IMR-90 (cell line): ENCODE data around the gene TMEM95. TPM values are rescaled to one million over a fixed set of nuclear protein-coding genes. Genes with fewer than 3 reads are reported as not detected.
A peak's percentile ranks its signal among the peaks of the same experiment; 100 is the strongest.

ENCODE experiments used
- ATAC-seq: fragments of 200-7000 bp; cut with Tn5 transposase; 2 replicates; pipeline ENCODE4 v1.9.1; 2020; ENCODE audit warnings: low read depth, mild to moderate bottlenecking, moderate library complexity
- BruUV-seq: library from RNA; stranded (reverse); fragments of 400-500 nt; replicated peaks from 2 replicates; lab custom pipeline; 2021; lab: Mats Ljungman, UMichigan
- CTCF ChIA-PET: fragments of 300-600 bp; formaldehyde crosslinking; extraction: SDS; loops from one replicate; lab custom pipeline; 2021; ENCODE audit warnings: antibody characterized with exemption; lab: Yijun Ruan, JAX
- POLR2A ChIA-PET: fragments of 300-600 bp; sonication (Branson Sonifier 250); formaldehyde crosslinking; loops from one replicate; lab custom pipeline; 2022; ENCODE audit warnings: antibody characterized with exemption; ENCODE audit not compliant: unreplicated experiment; lab: Charles Lee
- DNase-seq: peaks from one replicate; pipeline ENCODE4 v3.0.0; 2013
- H2AFZ ChIP-seq: replicated peaks from 2 replicates; pipeline ENCODE3; 2013; ENCODE audit warnings: low read length, mild to moderate bottlenecking; ENCODE audit not compliant: poor library complexity
- H2AK5ac ChIP-seq: 2 replicates; pipeline ENCODE4 v1.6.1; 2013; ENCODE audit warnings: low read depth, low read length, inconsistent platforms
- H2AK9ac ChIP-seq: replicated peaks from 2 replicates; pipeline ENCODE3; 2013; ENCODE audit warnings: mild to moderate bottlenecking, low read depth, low read length, moderate library complexity; ENCODE audit not compliant: poor library complexity
- H2BK120ac ChIP-seq: 2 replicates; pipeline ENCODE4 v1.6.1; 2013; ENCODE audit warnings: low read depth, low read length, inconsistent platforms
- H2BK15ac ChIP-seq: 3 replicates; pipeline ENCODE4 v1.6.1; 2013; ENCODE audit warnings: low read depth, low read length, inconsistent platforms
- H2BK20ac ChIP-seq: 2 replicates; pipeline ENCODE4 v1.6.1; 2013; ENCODE audit warnings: low read depth, mild to moderate bottlenecking, inconsistent platforms, low read length, moderate library complexity
- H2BK5ac ChIP-seq: 2 replicates; pipeline ENCODE4 v1.6.1; 2013; ENCODE audit warnings: mild to moderate bottlenecking, low read depth, low read length, inconsistent platforms; ENCODE audit not compliant: poor library complexity, severe bottlenecking
- H3K14ac ChIP-seq: replicated peaks from 2 replicates; pipeline ENCODE4 v1.6.1; 2013; ENCODE audit warnings: low read depth, low read length, inconsistent platforms
- H3K18ac ChIP-seq: 2 replicates; pipeline ENCODE4 v1.6.1; 2013; ENCODE audit warnings: low read depth, low read length, control low read depth
- H3K23ac ChIP-seq: 2 replicates; pipeline ENCODE4 v1.6.1; 2013; ENCODE audit warnings: low read depth, low read length, inconsistent platforms
- H3K27ac ChIP-seq: 2 replicates; pipeline ENCODE4 v1.5.1; 2013; ENCODE audit warnings: mild to moderate bottlenecking, control low read depth, low read length; ENCODE audit not compliant: insufficient read depth
- H3K27me3 ChIP-seq: 2 replicates; pipeline ENCODE4 v1.6.1; 2013; ENCODE audit warnings: low read length; ENCODE audit not compliant: control insufficient read depth, insufficient read depth
- H3K36me3 ChIP-seq: 2 replicates; pipeline ENCODE4 v1.6.1; 2013; ENCODE audit warnings: low read length, mixed read lengths; ENCODE audit not compliant: control insufficient read depth, insufficient read depth
- H3K4ac ChIP-seq: 2 replicates; pipeline ENCODE4 v1.6.1; 2013; ENCODE audit warnings: low read depth, low read length, inconsistent platforms
- H3K4me1 ChIP-seq: 2 replicates; pipeline ENCODE4 v1.6.1; 2013; ENCODE audit warnings: low read length, mixed read lengths; ENCODE audit not compliant: control insufficient read depth, insufficient read depth
- H3K4me2 ChIP-seq: 2 replicates; pipeline ENCODE4 v1.6.1; 2013; ENCODE audit warnings: low read depth, mild to moderate bottlenecking, control low read depth, low read length, moderate library complexity
- H3K4me3 ChIP-seq: 2 replicates; pipeline ENCODE4 v1.5.1; 2013; ENCODE audit warnings: low read depth, mild to moderate bottlenecking, control low read depth, low read length, moderate library complexity; ENCODE audit not compliant: insufficient read depth
- H3K56ac ChIP-seq: 2 replicates; pipeline ENCODE4 v1.6.1; 2013; ENCODE audit warnings: low read length, inconsistent platforms; ENCODE audit not compliant: insufficient read depth; ENCODE audit errors: extremely low read depth
- H3K79me1 ChIP-seq, 2 experiments: 2 replicates each; pipeline ENCODE4 v1.6.1; 2013; ENCODE audit warnings: low read length in 2 of 2, inconsistent platforms in 1 of 2, low read depth in 1 of 2
- H3K9ac ChIP-seq: 2 replicates; pipeline ENCODE4 v1.6.1; 2013; ENCODE audit warnings: low read depth, low read length, control low read depth
- H3K9me1 ChIP-seq: 2 replicates; pipeline ENCODE4 v1.6.1; 2013; ENCODE audit warnings: low read length, inconsistent platforms; ENCODE audit not compliant: insufficient read depth
- H3K9me3 ChIP-seq: 2 replicates; pipeline ENCODE4 v1.6.1; 2013; ENCODE audit warnings: low read length; ENCODE audit not compliant: control insufficient read depth, insufficient read depth
- H4K20me1 ChIP-seq: 2 replicates; pipeline ENCODE4 v1.6.1; 2013; ENCODE audit warnings: low read length, inconsistent platforms; ENCODE audit not compliant: insufficient read depth
- H4K5ac ChIP-seq: 2 replicates; pipeline ENCODE4 v1.6.1; 2013; ENCODE audit warnings: mild to moderate bottlenecking, low read depth, low read length, control low read depth
- H4K8ac ChIP-seq, 2 experiments: 2 replicates each; pipeline ENCODE4 v1.6.1; 2013; ENCODE audit warnings: low read depth in 2 of 2, low read length in 2 of 2, control low read depth in 1 of 2, inconsistent platforms in 1 of 2
- H4K91ac ChIP-seq: 2 replicates; pipeline ENCODE4 v1.6.1; 2013; ENCODE audit warnings: low read depth, low read length, inconsistent platforms; ENCODE audit not compliant: insufficient read depth
- BHLHE40 ChIP-seq: fragments of 150-350 bp; IDR thresholded peaks from 2 replicates; pipeline ENCODE4 v1.6.1; 2016; ENCODE audit warnings: mild to moderate bottlenecking, low read depth, low read length
- CEBPB ChIP-seq: IDR thresholded peaks from 2 replicates; pipeline ENCODE4 v1.6.1; 2012; ENCODE audit warnings: low read depth, low read length, improper control_type of control experiment
- CHD1 ChIP-seq: IDR thresholded peaks from 2 replicates; pipeline ENCODE4 v1.6.1; 2012; ENCODE audit warnings: low read depth, low read length, improper control_type of control experiment
- CTCF ChIP-seq: conservative IDR thresholded peaks from 2 replicates; pipeline ENCODE4 v1.5.1; 2012; ENCODE audit warnings: mild to moderate bottlenecking, low read depth, low read length, improper control_type of control experiment
- FOS ChIP-seq: fragments of 150-350 bp; IDR thresholded peaks from 2 replicates; pipeline ENCODE4 v1.6.1; 2016; ENCODE audit warnings: low read depth, low read length
- MAFK ChIP-seq: IDR thresholded peaks from 2 replicates; pipeline ENCODE4 v1.6.1; 2012; ENCODE audit warnings: low read depth, low read length, improper control_type of control experiment
- MAZ ChIP-seq: IDR thresholded peaks from 2 replicates; pipeline ENCODE4 v1.6.1; 2012; ENCODE audit warnings: low read depth, mild to moderate bottlenecking, low read length, improper control_type of control experiment, moderate library complexity, borderline replicate concordance
- MXI1 ChIP-seq: IDR thresholded peaks from 2 replicates; pipeline ENCODE4 v1.6.1; 2012; ENCODE audit warnings: low read depth, mild to moderate bottlenecking, low read length, moderate library complexity, borderline replicate concordance
- NFE2L2 ChIP-seq: fragments of 150-350 bp; IDR thresholded peaks from 2 replicates; pipeline ENCODE4 v1.6.1; 2016; ENCODE audit warnings: low read depth, mild to moderate bottlenecking, low read length
- POLR2A ChIP-seq: IDR thresholded peaks from 2 replicates; pipeline ENCODE4 v1.6.1; 2012; ENCODE audit warnings: mild to moderate bottlenecking, low read depth, low read length
- RAD21 ChIP-seq: IDR thresholded peaks from 2 replicates; pipeline ENCODE4 v1.6.1; 2012; ENCODE audit warnings: low read length, improper control_type of control experiment
- RCOR1 ChIP-seq: IDR thresholded peaks from 2 replicates; pipeline ENCODE4 v1.6.1; 2012; ENCODE audit warnings: mild to moderate bottlenecking, low read length, improper control_type of control experiment; ENCODE audit not compliant: insufficient replicate concordance
- RFX5 ChIP-seq: IDR thresholded peaks from 2 replicates; pipeline ENCODE4 v1.8.0; 2012; ENCODE audit warnings: low read depth, mild to moderate bottlenecking, low read length, moderate library complexity
- SMC3 ChIP-seq: fragments of 150-350 bp; IDR thresholded peaks from 2 replicates; pipeline ENCODE4 v1.6.1; 2016; ENCODE audit warnings: low read depth, mild to moderate bottlenecking, antibody characterized with exemption, low read length, moderate library complexity
- USF2 ChIP-seq: fragments of 150-350 bp; IDR thresholded peaks from 2 replicates; pipeline ENCODE4 v1.6.1; 2017; ENCODE audit warnings: mild to moderate bottlenecking, antibody characterized with exemption, low read length, low read depth
- WGBS, 2 experiments: methylation state at CpG; one replicate each; pipeline versions ENCODE4 v1.1.5 to v1.1.7; 2013; ENCODE audit warnings: missing lambda C conversion rate in 2 of 2; ENCODE audit not compliant: insufficient read length in 1 of 2; ENCODE audit errors: extremely low coverage in 2 of 2; 5-methylcytosine and 5-hydroxymethylcytosine counted together
- dilution Hi-C: fragments of 300-500 bp; cut with HindIII; formaldehyde crosslinking; loops from one replicate; pipeline ENCODE4 v1.14.3; 2018; ENCODE audit warnings: low sequenced_read_pairs; ENCODE audit not compliant: unreplicated experiment
- in situ Hi-C: fragments of 300-500 bp; cut with MboI; formaldehyde crosslinking; loops from 3 replicates; pipeline ENCODE4 v1.14.3; 2019; ENCODE audit warnings: low sequenced_read_pairs, inconsistent platforms, mixed read lengths
- intact Hi-C: fragments of 100-400 bp; cut with micrococcal nuclease; formaldehyde crosslinking; loops from 2 replicates; pipeline ENCODE4 v1.10.0; 2022
- polyA plus RNA-seq, 3 experiments: library from polyadenylated mRNA; depleted of rRNA; stranded (reverse); fragments of >200 nt; gene quantifications; 2 replicates each; pipeline ENCODE4 v1.2.3, GENCODE V29; 2012; ENCODE audit warnings: low replicate concordance in 1 of 3
- total RNA-seq: library from RNA; depleted of rRNA; stranded (reverse); fragments of >200 nt; gene quantifications from 2 replicates; pipeline ENCODE4 v1.2.3, GENCODE V29; 2012

Gene TMEM95
- total and polyA plus RNA-seq, 2 of the 4 experiments (the other 2 are of a cell fraction) = not detected

GRCh38 chr17:7389924-7390910, 35.3 kb downstream of the TMEM95 start:
- H2AK9ac ChIP-seq = no peak overlapping the region
- no peak overlapping the region for H3K9ac ChIP-seq
- peaks cover 3% of the 10 kb centered on the region; the same call in 1 of the 2 replicates for H3K9me1 ChIP-seq
- dilution Hi-C loops (no loop called here), intact Hi-C loops (no loop called here), in situ Hi-C loops (loop anchor here (5.0 kb wide), 1 partner anchor 33 kb away; the partner anchor contains the start of gene TMEM95)
- H4K91ac ChIP-seq = no peak overlapping the region
- H3K9me3 ChIP-seq = no peaks in the 10 kb centered on the region
- DNase-seq (no peak), ATAC-seq (no peak)
- no peak overlapping the region for H3K4me2 ChIP-seq
- no peaks in the 10 kb centered on the region for H4K20me1 ChIP-seq
- WGBS, 2 experiments = 60% methylated on average over 1 of the region's 19 CpGs; no CpG with 5 or more reads in 1 of the 2 experiments
- no peak overlapping the region for H2BK15ac ChIP-seq
- no peak overlapping the region for H2BK120ac ChIP-seq
- no peak overlapping the region for H2AK5ac ChIP-seq
- no peaks in the 10 kb centered on the region for H3K27me3 ChIP-seq
- peaks cover 8% of the 10 kb centered on the region for H3K4me1 ChIP-seq
- H2BK20ac ChIP-seq = no peak overlapping the region
- H3K14ac ChIP-seq = no peak overlapping the region
- ChIA-PET CTCF (no interaction called here), POLR2A (no interaction called here)
- no peak overlapping the region for H3K4me3 ChIP-seq
- H3K27ac ChIP-seq = no peak overlapping the region
- no peak overlapping the region for H4K8ac ChIP-seq
- no peak overlapping the region for H2BK5ac ChIP-seq
- peaks cover 14 to 27% of the 10 kb centered on the region in 2 experiments for H3K79me1 ChIP-seq
- peaks cover 44% of the 10 kb centered on the region for H3K36me3 ChIP-seq
- no peak overlapping the region for H3K56ac ChIP-seq
- H2AFZ ChIP-seq = no peak overlapping the region
- no peak overlapping the region for H3K4ac ChIP-seq
- no peak overlapping the region for H3K18ac ChIP-seq
- BruUV-seq = TSS peak; percentile 80
- no peak overlapping the region for H3K23ac ChIP-seq
- no peak overlapping the region for H4K5ac ChIP-seq
- TF ChIP-seq CTCF (no peak), CEBPB (no peak), BHLHE40 (no peak), POLR2A (no peak), RFX5 (no peak), MXI1 (no peak), NFE2L2 (no peak), SMC3 (no peak), RCOR1 (no peak), MAZ (no peak), FOS (no peak), MAFK (no peak), CHD1 (no peak), RAD21 (no peak), USF2 (no peak)
